ENCODE results near the gene LARGE1. TPM values are rescaled to one million over a fixed set of nuclear protein-coding genes. Genes with fewer than 3 reads are reported as not detected.

LARGE1 gene
- total RNA-seq, 4 donors from 2014 or later: 78.1 to 156 (median 104) TPM

DNA sequence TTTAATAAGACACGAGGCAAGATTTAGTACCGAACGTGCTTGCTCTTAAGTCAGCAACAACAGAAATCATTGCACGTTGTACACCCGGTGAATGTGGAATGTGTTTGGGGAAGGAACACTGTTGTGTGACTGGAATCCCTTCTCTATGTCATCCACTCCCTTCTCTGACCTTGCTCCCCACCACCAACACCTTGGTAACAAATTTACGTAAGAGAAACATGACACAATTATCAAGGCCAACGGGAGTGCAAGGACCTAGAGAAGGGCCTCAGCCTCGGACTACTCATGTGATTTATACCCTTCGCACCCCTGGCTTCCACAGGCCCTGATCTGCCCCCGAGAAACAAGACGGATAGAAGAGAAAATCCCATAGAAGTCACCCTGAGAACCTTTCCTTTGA, 236.2 kb downstream of the LARGE1 start:
- Histone ChIP-seq H3K4me1 (no peaks in the 10 kb centered on the region), H3K27ac (no peak overlapping the region), H3K9me3 (no peaks in the 10 kb centered on the region), H3K36me3 (no peaks in the 10 kb centered on the region), H3K4me3 (no peak overlapping the region), H3K27me3 (no peaks in the 10 kb centered on the region)
- no peak for DNase-seq
- TF ChIP-seq POLR2A (IDR thresholded peaks at IDR 0.05): no peak
- no peak for TF ChIP-seq CTCF (IDR thresholded peaks at IDR 0.05)

GRCh38 chr22:33682927-33683326, 237.3 kb downstream of the LARGE1 start:
- DNase-seq: no peak

GRCh38 chr22:33680632-33681031, 239.6 kb downstream of the LARGE1 start:
- Histone ChIP-seq H3K27ac (no peak overlapping the region), H3K36me3 (no peaks in the 10 kb centered on the region), H3K9me3 (no peaks in the 10 kb centered on the region), H3K27me3 (no peaks in the 10 kb centered on the region), H3K4me3 (no peak overlapping the region), H3K4me1 (no peaks in the 10 kb centered on the region)
- TF ChIP-seq CTCF (IDR thresholded peaks at IDR 0.05) (no peak), POLR2A (IDR thresholded peaks at IDR 0.05) (no peak)
- no peak for DNase-seq

More at GRCh38 chr22:33682927-33683326, 237.3 kb downstream of the LARGE1 start:
- H3K9me3 ChIP-seq: no peaks in the 10 kb centered on the region
- no peaks in the 10 kb centered on the region for H3K36me3 ChIP-seq
- H3K27me3 ChIP-seq: no peaks in the 10 kb centered on the region
- no peaks in the 10 kb centered on the region for H3K4me1 ChIP-seq
- H3K27ac ChIP-seq: no peak overlapping the region
- no peak overlapping the region for H3K4me3 ChIP-seq
- TF ChIP-seq POLR2A (IDR thresholded peaks at IDR 0.05) (no peak), CTCF (IDR thresholded peaks at IDR 0.05) (no peak)

DNA sequence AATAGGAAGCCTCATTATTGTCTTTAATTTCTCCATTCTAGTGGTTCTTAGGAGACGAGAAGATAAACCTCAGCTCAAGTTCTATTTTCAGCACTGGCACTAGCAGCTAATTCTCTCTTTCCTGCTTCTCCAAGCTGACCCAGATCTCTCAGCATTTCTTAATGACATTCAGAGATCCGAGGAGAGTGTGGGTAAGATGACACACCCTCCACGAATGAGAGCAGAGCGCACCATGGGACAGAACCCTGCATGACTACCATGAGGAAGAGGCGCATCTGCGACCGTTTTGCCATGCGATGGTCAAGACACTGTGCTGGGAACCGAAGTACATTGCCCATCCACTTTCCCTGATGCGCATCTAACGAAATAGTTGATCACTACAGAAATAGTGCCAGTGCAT, 241.8 kb downstream of the LARGE1 start:
- no peak for TF ChIP-seq CTCF (IDR thresholded peaks at IDR 0.05)
- TF ChIP-seq POLR2A (IDR thresholded peaks at IDR 0.05): no peak
- Histone ChIP-seq H3K9me3 (no peaks in the 10 kb centered on the region), H3K4me3 (no peak overlapping the region), H3K27ac (no peak overlapping the region), H3K27me3 (no peaks in the 10 kb centered on the region), H3K36me3 (no peaks in the 10 kb centered on the region), H3K4me1 (no peaks in the 10 kb centered on the region)
- DNase-seq: no peak

DNA sequence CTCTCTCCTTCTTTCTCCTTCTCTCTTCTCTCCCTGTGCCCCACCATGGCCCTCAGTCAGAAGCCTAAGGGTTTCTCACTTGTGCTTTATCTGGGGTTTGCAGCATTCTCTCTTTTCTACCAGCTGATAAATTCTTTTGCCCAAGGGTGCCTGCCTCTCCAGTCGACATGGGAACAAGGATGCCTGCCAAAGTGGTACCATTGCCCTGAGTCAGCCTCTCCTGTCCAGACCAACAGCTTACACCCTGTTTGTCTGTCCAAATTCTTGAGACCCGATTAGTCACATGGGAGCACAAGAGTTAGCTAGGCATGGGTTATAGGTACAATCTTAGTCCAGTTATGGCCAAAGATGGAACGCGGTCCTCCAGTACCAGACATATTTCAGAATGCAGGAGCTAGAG, 242.7 kb downstream of the LARGE1 start:
- Histone ChIP-seq H3K4me3 (no peak overlapping the region), H3K9me3 (no peaks in the 10 kb centered on the region), H3K36me3 (no peaks in the 10 kb centered on the region), H3K4me1 (no peaks in the 10 kb centered on the region), H3K27ac (no peak overlapping the region), H3K27me3 (no peaks in the 10 kb centered on the region)
- DNase-seq: no peak
- TF ChIP-seq CTCF (IDR thresholded peaks at IDR 0.05): no peak
- TF ChIP-seq POLR2A (IDR thresholded peaks at IDR 0.05): no peak

DNA sequence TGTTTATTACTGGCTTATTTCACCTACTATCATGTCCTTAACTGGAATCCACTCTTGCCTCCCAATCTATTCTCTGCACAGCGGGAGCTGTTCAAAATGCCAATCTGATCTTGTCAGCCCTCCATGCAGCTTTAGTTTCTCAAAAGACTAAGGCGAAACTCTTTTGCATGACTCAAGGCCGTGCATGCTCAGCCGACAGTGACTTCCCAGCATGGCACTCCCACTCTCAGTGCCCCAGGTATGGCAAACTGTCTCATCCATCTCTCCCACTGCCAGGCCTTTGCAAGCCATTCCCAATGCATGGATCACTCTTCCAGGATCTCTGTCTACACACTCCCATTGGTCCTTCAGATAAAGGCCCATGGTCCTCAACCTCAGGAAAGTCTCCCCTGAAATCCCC, 245.9 kb downstream of the LARGE1 start:
- no peak for TF ChIP-seq POLR2A (IDR thresholded peaks at IDR 0.05)
- TF ChIP-seq CTCF (IDR thresholded peaks at IDR 0.05): no peak

More for the DNA sequence above, 245.9 kb downstream of the LARGE1 start:
- H3K9me3 ChIP-seq: no peaks in the 10 kb centered on the region
- no peak for DNase-seq
- no peaks in the 10 kb centered on the region for H3K4me1 ChIP-seq
- no peaks in the 10 kb centered on the region for H3K36me3 ChIP-seq
- H3K27me3 ChIP-seq: no peaks in the 10 kb centered on the region
- H3K27ac ChIP-seq: no peak overlapping the region
- H3K4me3 ChIP-seq: no peak overlapping the region

Measured in Peyer's patch (tissue), 4 donors.